ENCODE measurements around the gene CKAP5. TPM values are rescaled to one million over a fixed set of nuclear protein-coding genes. Genes with fewer than 3 reads are reported as not detected.

The CKAP5 gene
- total and polyA plus RNA-seq, 12 donors, result 9.6 to 114 (median 80.1) TPM

DNA sequence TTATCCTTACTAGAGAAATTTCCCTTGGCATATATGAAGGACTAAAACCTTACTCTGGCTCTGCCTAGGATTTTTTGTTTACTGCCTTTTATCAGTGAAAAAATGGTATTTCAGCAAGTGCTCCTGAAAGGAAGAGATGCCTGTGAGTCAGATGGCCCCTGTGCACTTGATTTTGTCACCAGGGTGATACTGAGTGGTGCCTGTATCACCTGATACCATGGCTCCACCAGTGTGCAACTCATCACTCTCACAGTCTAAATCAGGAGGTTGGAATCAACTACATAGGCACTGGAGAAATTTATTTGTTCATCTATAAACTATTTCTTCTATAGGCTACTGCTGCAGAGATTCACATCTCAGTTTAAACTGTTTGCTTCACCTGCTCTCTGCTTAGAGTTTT lies 83.8 kb downstream of the CKAP5 start:
- ATAC-seq (no peak), DNase-seq (no peak)
- Histone ChIP-seq H3K4me1 (no peaks in the 10 kb centered on the region), H3K27ac (no peak overlapping the region), H3K36me3 (peaks cover 0 to 100% (median 53%) of the 10 kb centered on the region in 9 donors), H3K27me3 (no peaks in the 10 kb centered on the region), H3K9me3 (no peaks in the 10 kb centered on the region), H3K4me3 (no peak overlapping the region)
- TF ChIP-seq, protein P1, sequence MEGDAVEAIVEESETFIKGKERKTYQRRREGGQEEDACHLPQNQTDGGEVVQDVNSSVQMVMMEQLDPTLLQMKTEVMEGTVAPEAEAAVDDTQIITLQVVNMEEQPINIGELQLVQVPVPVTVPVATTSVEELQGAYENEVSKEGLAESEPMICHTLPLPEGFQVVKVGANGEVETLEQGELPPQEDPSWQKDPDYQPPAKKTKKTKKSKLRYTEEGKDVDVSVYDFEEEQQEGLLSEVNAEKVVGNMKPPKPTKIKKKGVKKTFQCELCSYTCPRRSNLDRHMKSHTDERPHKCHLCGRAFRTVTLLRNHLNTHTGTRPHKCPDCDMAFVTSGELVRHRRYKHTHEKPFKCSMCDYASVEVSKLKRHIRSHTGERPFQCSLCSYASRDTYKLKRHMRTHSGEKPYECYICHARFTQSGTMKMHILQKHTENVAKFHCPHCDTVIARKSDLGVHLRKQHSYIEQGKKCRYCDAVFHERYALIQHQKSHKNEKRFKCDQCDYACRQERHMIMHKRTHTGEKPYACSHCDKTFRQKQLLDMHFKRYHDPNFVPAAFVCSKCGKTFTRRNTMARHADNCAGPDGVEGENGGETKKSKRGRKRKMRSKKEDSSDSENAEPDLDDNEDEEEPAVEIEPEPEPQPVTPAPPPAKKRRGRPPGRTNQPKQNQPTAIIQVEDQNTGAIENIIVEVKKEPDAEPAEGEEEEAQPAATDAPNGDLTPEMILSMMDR (IDR thresholded peaks at IDR 0.05), result no peak
- intact Hi-C loops (cut with DNase I), result no loop called here

DNA sequence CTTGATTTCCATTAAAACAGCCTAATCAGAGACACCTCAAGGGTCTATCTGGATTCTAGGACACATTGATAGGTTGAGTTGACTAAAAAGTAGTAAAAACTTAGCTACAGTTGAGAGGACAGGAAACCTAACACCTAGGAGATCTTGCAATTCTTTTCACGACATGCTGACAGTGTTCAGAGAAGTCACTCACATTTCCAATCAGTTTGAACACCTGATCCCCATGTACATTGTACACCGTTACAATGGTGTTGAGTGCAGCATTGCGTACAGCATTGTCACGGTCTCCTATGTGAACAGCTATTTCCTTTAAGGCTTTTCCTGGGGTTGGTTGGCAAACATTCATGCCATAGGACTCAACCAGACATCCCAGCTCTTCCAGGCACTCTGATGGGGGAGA lies 84.3 kb downstream of the CKAP5 start:
- DNase-seq (no peak), ATAC-seq (no peak)
- Histone ChIP-seq H3K27ac (no peak overlapping the region), H3K9me3 (no peaks in the 10 kb centered on the region), H3K4me3 (no peak overlapping the region), H3K27me3 (no peaks in the 10 kb centered on the region), H3K4me1 (no peaks in the 10 kb centered on the region), H3K36me3 (peaks cover 0 to 100% (median 57%) of the 10 kb centered on the region in 9 donors)
- 92 to 96% methylated on average over 4 of the region's 4 CpGs for WGBS, 2 donors
- TF ChIP-seq, protein P1 (IDR thresholded peaks at IDR 0.05), result no peak
- intact Hi-C loops (cut with DNase I), result no loop called here

DNA sequence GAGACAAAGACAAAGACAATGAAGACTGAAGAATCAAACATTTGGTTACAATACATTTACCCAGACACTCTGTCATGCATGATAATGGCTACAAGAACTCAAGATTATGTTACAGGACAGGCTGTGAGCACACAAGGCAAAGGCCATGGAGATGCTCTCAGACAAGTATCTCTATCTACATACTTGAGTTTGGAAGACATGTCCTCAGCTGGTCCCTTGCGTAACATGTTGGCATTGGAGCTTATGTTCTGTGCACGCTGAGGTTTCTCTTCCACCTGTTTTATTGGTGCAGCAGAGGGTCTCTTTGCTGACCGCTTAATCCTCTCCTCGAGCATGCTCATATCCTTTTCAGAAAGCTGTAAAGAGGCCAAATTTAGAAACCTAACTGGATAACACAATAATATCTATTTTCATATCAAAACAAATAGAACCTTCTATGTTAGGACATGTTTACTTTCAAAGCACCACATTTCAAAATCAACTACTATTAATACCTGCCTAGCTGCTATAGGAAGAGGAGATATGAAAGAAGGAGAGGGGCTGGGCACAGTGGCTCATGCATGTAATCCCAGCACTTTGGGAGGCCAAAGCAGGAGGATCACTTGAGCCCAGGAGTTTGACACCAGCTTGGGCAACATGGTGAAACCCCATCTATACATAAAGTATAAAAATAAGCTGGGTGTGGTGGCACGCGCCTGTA lies 85.5 kb downstream of the CKAP5 start:
- no peaks in the 10 kb centered on the region for H3K27me3 ChIP-seq
- intact Hi-C loops (cut with DNase I), result no loop called here
- H3K27ac ChIP-seq, result no peak overlapping the region

DNA sequence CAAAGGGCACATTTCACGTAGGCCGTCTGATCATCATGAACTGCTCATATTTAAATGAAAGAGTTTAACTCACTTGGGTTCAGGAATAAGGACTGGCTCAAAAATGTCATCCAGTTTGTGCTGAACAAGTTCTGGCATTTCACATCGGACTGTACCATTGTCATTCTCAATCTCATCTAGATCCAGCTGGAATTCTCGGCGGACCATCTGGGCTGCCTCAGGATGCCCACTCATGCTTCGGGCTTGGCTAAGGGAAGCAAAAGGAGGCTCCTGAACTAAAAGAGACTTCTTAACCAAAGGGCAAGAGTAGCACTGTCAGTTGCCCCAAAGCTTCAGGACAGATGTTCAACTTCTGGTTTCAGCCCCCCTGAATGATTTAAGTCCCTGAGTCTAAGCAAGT lies 86.9 kb downstream of the CKAP5 start:
- TF ChIP-seq, protein P1 (IDR thresholded peaks at IDR 0.05), result no peak
- H3K27ac ChIP-seq, result no peak overlapping the region
- no peaks in the 10 kb centered on the region for H3K9me3 ChIP-seq
- H3K36me3 ChIP-seq, result peaks cover 0 to 100% (median 73%) of the 10 kb centered on the region in 9 donors
- intact Hi-C loops (cut with DNase I), result loop anchor here in 1 of 10 donors (5.0 kb wide), 1 partner anchor 38 kb away; no protein-coding TSS in a partner anchor
- 95 to 96% methylated on average over 6 of the region's 6 CpGs for WGBS, 2 donors
- ATAC-seq, result no peak
- H3K4me1 ChIP-seq, result no peaks in the 10 kb centered on the region
- no peak for DNase-seq
- H3K4me3 ChIP-seq, result no peak overlapping the region
- no peaks in the 10 kb centered on the region for H3K27me3 ChIP-seq

More for the DNA sequence above, 85.5 kb downstream of the CKAP5 start:
- Histone ChIP-seq H3K4me1 (no peaks in the 10 kb centered on the region), H3K4me3 (no peak overlapping the region), H3K9me3 (no peaks in the 10 kb centered on the region), H3K36me3 (peaks cover 0 to 100% (median 64%) of the 10 kb centered on the region in 9 donors)
- TF ChIP-seq, protein P1 (IDR thresholded peaks at IDR 0.05), result no peak
- no peak for DNase-seq
- 96 to 99% methylated on average over 6 of the region's 6 CpGs for WGBS, 2 donors
- no peak for ATAC-seq
